Spinal cord (tissue), 10 donors: ENCODE data around the gene B4GALT1. TPM values are rescaled to one million over a fixed set of nuclear protein-coding genes. Genes with fewer than 3 reads are reported as not detected.

Experiments used
- DNase-seq, 6 donors: peaks; one replicate each; pipeline versions ENCODE4 v3.0.0 to v3.0.0-alpha.2; 2013 to 2015; ENCODE audit warnings: low spot score in 6 of 6, low read depth in 4 of 6
- H3K27ac ChIP-seq: one replicate; pipeline ENCODE4 v1.5.1; 2013; ENCODE audit warnings: low read depth, low read length, control low read depth
- H3K27me3 ChIP-seq: one replicate; pipeline ENCODE4 v1.6.1; 2013; ENCODE audit warnings: low read length; ENCODE audit not compliant: control insufficient read depth, insufficient read depth
- H3K36me3 ChIP-seq: one replicate; pipeline ENCODE4 v1.6.1; 2013; ENCODE audit warnings: low read length; ENCODE audit not compliant: control insufficient read depth, insufficient read depth
- H3K4me1 ChIP-seq: one replicate; pipeline ENCODE4 v1.6.1; 2013; ENCODE audit warnings: low read length; ENCODE audit not compliant: control insufficient read depth, insufficient read depth
- H3K4me3 ChIP-seq: one replicate; pipeline ENCODE4 v1.5.1; 2013; ENCODE audit warnings: low read depth, low read length, control low read depth
- H3K9me3 ChIP-seq: one replicate; pipeline ENCODE4 v1.6.1; 2013; ENCODE audit warnings: low read length; ENCODE audit not compliant: control insufficient read depth, insufficient read depth
- WGBS: methylation state at CpG from one replicate; pipeline ENCODE4 v1.1.5; 2013; ENCODE audit warnings: missing lambda C conversion rate; ENCODE audit not compliant: insufficient coverage; 5-methylcytosine and 5-hydroxymethylcytosine counted together
- polyA plus RNA-seq, 2 donors: library from polyadenylated mRNA; unstranded; fragments of 120-200 nt; gene quantifications; one replicate each; pipeline ENCODE4 v1.2.1, GENCODE V29; 2013; ENCODE audit not compliant: insufficient read length in 2 of 2
- total RNA-seq, 2 donors: library from RNA; depleted of rRNA in 1 of 2; stranded (reverse); fragments of 120-200 nt in 1 of 2; fragments of >200 nt in 1 of 2; gene quantifications; one replicate each; pipeline versions ENCODE4 v1.2.3 to v1.2.4, GENCODE V29; 2013 to 2014
- donor health status: healthy.

The B4GALT1 gene
- total and polyA plus RNA-seq, 4 donors: 9.5 to 13.3 (median 11.3) TPM

GRCh38 chr9:33131790-33132772, 35.1 kb downstream of the B4GALT1 start:
- no peaks in the 10 kb centered on the region for H3K4me1 ChIP-seq
- 75% methylated on average over 10 of the region's 10 CpGs for WGBS
- peaks cover 1% of the 10 kb centered on the region for H3K9me3 ChIP-seq
- H3K27me3 ChIP-seq: no peaks in the 10 kb centered on the region
- no peak overlapping the region for H3K27ac ChIP-seq
- no peak overlapping the region for H3K4me3 ChIP-seq
- no peak for DNase-seq
- peaks cover 17% of the 10 kb centered on the region for H3K36me3 ChIP-seq

- no peak for DNase-seq
Measured at GRCh38 chr9:33130961-33131789, 36.0 kb downstream of the B4GALT1 start.

GRCh38 chr9:33129886-33130881, 37.0 kb downstream of the B4GALT1 start:
- peaks cover 1% of the 10 kb centered on the region for H3K9me3 ChIP-seq
- no peak for DNase-seq
- H3K4me3 ChIP-seq: no peak overlapping the region
- H3K27ac ChIP-seq: no peak overlapping the region
- 96% methylated on average over 7 of the region's 14 CpGs for WGBS
- H3K4me1 ChIP-seq: no peaks in the 10 kb centered on the region
- H3K27me3 ChIP-seq: no peaks in the 10 kb centered on the region
- H3K36me3 ChIP-seq: peaks cover 14% of the 10 kb centered on the region

More at GRCh38 chr9:33130961-33131789, 36.0 kb downstream of the B4GALT1 start:
- Histone ChIP-seq H3K27ac (no peak overlapping the region), H3K9me3 (peaks cover 1% of the 10 kb centered on the region), H3K4me3 (no peak overlapping the region), H3K27me3 (no peaks in the 10 kb centered on the region), H3K36me3 (peaks cover 17% of the 10 kb centered on the region), H3K4me1 (no peaks in the 10 kb centered on the region)
- 90% methylated on average over 4 of the region's 4 CpGs for WGBS

- peaks cover 13% of the 10 kb centered on the region for H3K36me3 ChIP-seq
- H3K4me3 ChIP-seq: no peak overlapping the region
- H3K27me3 ChIP-seq: no peaks in the 10 kb centered on the region
- peaks cover 1% of the 10 kb centered on the region for H3K9me3 ChIP-seq
- no peak for DNase-seq
- WGBS: 97% methylated on average over 5 of the region's 5 CpGs
- no peak overlapping the region for H3K27ac ChIP-seq
- H3K4me1 ChIP-seq: no peaks in the 10 kb centered on the region
Measured at GRCh38 chr9:33129251-33129885, 37.8 kb downstream of the B4GALT1 start.

- Histone ChIP-seq H3K4me1 (no peaks in the 10 kb centered on the region), H3K9me3 (peaks cover 1% of the 10 kb centered on the region), H3K27me3 (no peaks in the 10 kb centered on the region), H3K36me3 (peaks cover 13% of the 10 kb centered on the region), H3K27ac (no peak overlapping the region), H3K4me3 (no peak overlapping the region)
- DNase-seq: no peak
- 80% methylated on average over 1 of the region's 4 CpGs for WGBS
Measured at GRCh38 chr9:33128570-33128969, 38.6 kb downstream of the B4GALT1 start.

GRCh38 chr9:33127881-33128280, 39.3 kb downstream of the B4GALT1 start:
- Histone ChIP-seq H3K27me3 (no peaks in the 10 kb centered on the region), H3K9me3 (peaks cover 1% of the 10 kb centered on the region), H3K4me3 (no peak overlapping the region), H3K36me3 (peaks cover 13% of the 10 kb centered on the region), H3K4me1 (no peaks in the 10 kb centered on the region), H3K27ac (no peak overlapping the region)
- WGBS: 100% methylated on average over 1 of the region's 5 CpGs
- no peak for DNase-seq

GRCh38 chr9:33125871-33126823, 41.0 kb downstream of the B4GALT1 start:
- peaks cover 1% of the 10 kb centered on the region for H3K9me3 ChIP-seq
- WGBS: 88% methylated on average over 6 of the region's 8 CpGs
- no peak overlapping the region for H3K4me3 ChIP-seq
- H3K4me1 ChIP-seq: no peaks in the 10 kb centered on the region
- H3K36me3 ChIP-seq: peaks cover 13% of the 10 kb centered on the region
- H3K27ac ChIP-seq: no peak overlapping the region
- DNase-seq: no peak
- H3K27me3 ChIP-seq: no peaks in the 10 kb centered on the region

- no peaks in the 10 kb centered on the region for H3K4me1 ChIP-seq
- no peak for DNase-seq
- H3K36me3 ChIP-seq: peaks cover 8% of the 10 kb centered on the region
- no peak overlapping the region for H3K4me3 ChIP-seq
- H3K27me3 ChIP-seq: no peaks in the 10 kb centered on the region
- 78% methylated on average over 1 of the region's 3 CpGs for WGBS
- no peak overlapping the region for H3K27ac ChIP-seq
- H3K9me3 ChIP-seq: peaks cover under 1% of the 10 kb centered on the region
Measured at GRCh38 chr9:33125461-33125860, 41.7 kb downstream of the B4GALT1 start.
